HepG2 (cell line): ENCODE data around the gene GNAI2. TPM values are rescaled to one million over a fixed set of nuclear protein-coding genes. Genes with fewer than 3 reads are reported as not detected.

Source experiments
- BCL3 ChIP-seq: sonication (generic); formaldehyde crosslinking; IDR thresholded peaks from 2 replicates; pipeline ENCODE4 v1.5.1; 2020; ENCODE audit warnings: mild to moderate bottlenecking, missing genetic modification reagents, moderate library complexity
- E2F2 ChIP-seq: sonication (generic); formaldehyde crosslinking; IDR thresholded peaks from 2 replicates; pipeline ENCODE4 v1.4.0; 2020; ENCODE audit warnings: missing genetic modification reagents, borderline replicate concordance
- ESRRA ChIP-seq: sonication (generic); formaldehyde crosslinking; IDR thresholded peaks from 2 replicates; pipeline ENCODE4 v1.5.1; 2020; ENCODE audit warnings: mild to moderate bottlenecking, low read depth, missing genetic modification reagents
- HNRNPH1 ChIP-seq: fragments of 200-400 bp; formaldehyde crosslinking; optimal IDR thresholded peaks from 2 replicates; pipeline ENCODE3; 2017; ENCODE audit warnings: mild to moderate bottlenecking, low read depth, low read length
- HNRNPK ChIP-seq: fragments of 200-400 bp; formaldehyde crosslinking; IDR thresholded peaks from 2 replicates; pipeline ENCODE4 v1.6.1; 2018; ENCODE audit warnings: low read length, low read depth, moderate library complexity, mild to moderate bottlenecking; ENCODE audit not compliant: poor library complexity, severe bottlenecking
- MED13 ChIP-seq: sonication (generic); formaldehyde crosslinking; IDR thresholded peaks from 2 replicates; pipeline ENCODE4 v1.5.0; 2020; ENCODE audit warnings: missing genetic modification reagents
- MED8 ChIP-seq: sonication (generic); formaldehyde crosslinking; IDR thresholded peaks from 2 replicates; pipeline ENCODE4 v1.8.1; 2023; ENCODE audit warnings: mild to moderate bottlenecking, missing genetic modification reagents; ENCODE audit not compliant: insufficient replicate concordance
- MEIS1 ChIP-seq: sonication (generic); formaldehyde crosslinking; IDR thresholded peaks from 2 replicates; pipeline ENCODE4 v1.9.0; 2021; ENCODE audit warnings: mild to moderate bottlenecking, missing genetic modification reagents, moderate library complexity, borderline replicate concordance
- NR2C2 ChIP-seq: sonication (generic); formaldehyde crosslinking; IDR thresholded peaks from 2 replicates; pipeline ENCODE4 v1.4.0; 2020; ENCODE audit warnings: missing genetic modification reagents, mild to moderate bottlenecking, moderate library complexity, borderline replicate concordance
- REXO4 ChIP-seq: sonication (generic); formaldehyde crosslinking; IDR thresholded peaks from 2 replicates; pipeline ENCODE4 v1.8.0; 2022; ENCODE audit warnings: missing genetic modification reagents, mild to moderate bottlenecking, borderline replicate concordance
- RNF219 ChIP-seq: sonication (generic); formaldehyde crosslinking; IDR thresholded peaks from 2 replicates; pipeline ENCODE4 v1.5.0; 2020; ENCODE audit warnings: mild to moderate bottlenecking, missing genetic modification reagents
- ZFP41 ChIP-seq: sonication (generic); formaldehyde crosslinking; IDR thresholded peaks from 2 replicates; pipeline ENCODE4 v1.4.0; 2020; ENCODE audit warnings: mild to moderate bottlenecking, missing genetic modification reagents, borderline replicate concordance
- ZGPAT ChIP-seq: IDR thresholded peaks from 2 replicates; pipeline ENCODE4 v1.6.1; 2016; ENCODE audit warnings: mild to moderate bottlenecking
- ZNF570 ChIP-seq: sonication (generic); formaldehyde crosslinking; IDR thresholded peaks from 2 replicates; pipeline ENCODE4 v1.4.0; 2020; ENCODE audit warnings: mild to moderate bottlenecking, missing genetic modification reagents, borderline replicate concordance
- ZNF670 ChIP-seq: sonication (generic); formaldehyde crosslinking; IDR thresholded peaks from 2 replicates; pipeline ENCODE4 v1.8.0; 2022; ENCODE audit warnings: mild to moderate bottlenecking, missing genetic modification reagents, borderline replicate concordance
- ZNF766 ChIP-seq: sonication (generic); formaldehyde crosslinking; IDR thresholded peaks from 2 replicates; pipeline ENCODE4 v1.5.0; 2020; ENCODE audit warnings: missing genetic modification reagents, borderline replicate concordance
- polyA plus RNA-seq, 8 experiments: library from polyadenylated mRNA; depleted of rRNA in 3 of 8; stranded (reverse) in 7 of 8; unstranded in 1 of 8; fragments of >200 nt; fragmentation: Illumina TruSeq in 4 of 8; extraction: Trizol in 4 of 8; gene quantifications; 2 replicates each; pipeline versions ENCODE4 v1.2.1 to v1.2.3, GENCODE V29; 2011 to 2016; ENCODE audit warnings: low read depth in 4 of 8, missing spikeins in 1 of 8, mixed read lengths in 1 of 8; ENCODE audit not compliant: insufficient read depth in 1 of 8
- total RNA-seq, 5 experiments: library from RNA; depleted of rRNA; stranded (reverse); fragments of >200 nt; fragmentation: Illumina TruSeq; extraction: Trizol; gene quantifications; 2 replicates each; pipeline ENCODE4 v1.2.3, GENCODE V29; 2016; ENCODE audit warnings: low read depth in 1 of 5
- TF ChIP-seq, protein P1 (sequence below): sonication (generic); formaldehyde crosslinking; IDR thresholded peaks from 2 replicates; pipeline ENCODE4 v1.8.0; 2023; ENCODE audit warnings: mild to moderate bottlenecking, missing genetic modification reagents
- TF ChIP-seq, protein P2 (sequence below): sonication (generic); formaldehyde crosslinking; IDR thresholded peaks from 2 replicates; pipeline ENCODE4 v1.8.1; 2023; ENCODE audit warnings: mild to moderate bottlenecking, inconsistent platforms, moderate library complexity, missing genetic modification reagents, borderline replicate concordance

Gene GNAI2
- total and polyA plus RNA-seq, 2 of the 13 experiments (the other 11 are each of a cell fraction or from before 2014, with no cell fraction given) = 51.1 to 66.2 TPM

GRCh38 chr3:50194903-50195500 is 41.0 kb upstream of the GNAI2 start (continued):
- TF ChIP-seq HNRNPK (no peak), MED13 (CRISPR knock-in tag) (no peak), BCL3 (CRISPR knock-in tag) (no peak), MED8 (no peak), MEIS1 (CRISPR knock-in tag) (peak; percentile 21; the same call in 1 of the 2 replicates), ZNF670 (peak; percentile 0; the same call in 1 of the 2 replicates), NR2C2 (0 out of 2 replicates have a peak, but pooled peaks have one; percentile 0), E2F2 (CRISPR knock-in tag) (0 out of 2 replicates have a peak, but pooled peaks have one; percentile 9), RNF219 (CRISPR knock-in tag) (no peak), ESRRA (CRISPR knock-in tag) (no peak), REXO4 (no peak), ZNF766 (CRISPR knock-in tag) (no peak; the same call in 1 of the 2 replicates), ZNF570 (CRISPR knock-in tag) (no peak), ZGPAT (no peak), ZFP41 (CRISPR knock-in tag) (no peak), HNRNPH1 (peak; percentile 62)
- TF ChIP-seq, protein P1, sequence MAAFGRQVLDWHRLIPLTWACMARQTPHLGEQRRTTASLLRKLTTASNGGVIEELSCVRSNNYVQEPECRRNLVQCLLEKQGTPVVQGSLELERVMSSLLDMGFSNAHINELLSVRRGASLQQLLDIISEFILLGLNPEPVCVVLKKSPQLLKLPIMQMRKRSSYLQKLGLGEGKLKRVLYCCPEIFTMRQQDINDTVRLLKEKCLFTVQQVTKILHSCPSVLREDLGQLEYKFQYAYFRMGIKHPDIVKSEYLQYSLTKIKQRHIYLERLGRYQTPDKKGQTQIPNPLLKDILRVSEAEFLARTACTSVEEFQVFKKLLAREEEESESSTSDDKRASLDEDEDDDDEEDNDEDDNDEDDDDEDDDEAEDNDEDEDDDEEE (CRISPR knock-in tag) = no peak
- TF ChIP-seq, protein P2, sequence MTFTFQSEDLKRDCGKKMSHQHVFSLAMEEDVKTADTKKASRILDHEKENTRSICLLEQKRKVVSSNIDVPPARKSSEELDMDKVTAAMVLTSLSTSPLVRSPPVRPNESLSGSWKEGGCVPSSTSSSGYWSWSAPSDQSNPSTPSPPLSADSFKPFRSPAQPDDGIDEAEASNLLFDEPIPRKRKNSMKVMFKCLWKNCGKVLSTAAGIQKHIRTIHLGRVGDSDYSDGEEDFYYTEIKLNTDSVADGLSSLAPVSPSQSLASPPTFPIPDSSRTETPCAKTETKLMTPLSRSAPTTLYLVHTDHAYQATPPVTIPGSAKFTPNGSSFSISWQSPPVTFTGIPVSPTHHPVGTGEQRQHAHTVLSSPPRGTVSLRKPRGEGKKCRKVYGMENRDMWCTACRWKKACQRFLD = peak; percentile 9; the same call in 1 of the 2 replicates
